ENCODE data around the gene TTC38.
"Not testable (repeated sequence)": the region's sequence is repeated elsewhere in the genome, so short reads cannot be mapped to it uniquely, and the experiment has no call there.

Gene TTC38

DNA sequence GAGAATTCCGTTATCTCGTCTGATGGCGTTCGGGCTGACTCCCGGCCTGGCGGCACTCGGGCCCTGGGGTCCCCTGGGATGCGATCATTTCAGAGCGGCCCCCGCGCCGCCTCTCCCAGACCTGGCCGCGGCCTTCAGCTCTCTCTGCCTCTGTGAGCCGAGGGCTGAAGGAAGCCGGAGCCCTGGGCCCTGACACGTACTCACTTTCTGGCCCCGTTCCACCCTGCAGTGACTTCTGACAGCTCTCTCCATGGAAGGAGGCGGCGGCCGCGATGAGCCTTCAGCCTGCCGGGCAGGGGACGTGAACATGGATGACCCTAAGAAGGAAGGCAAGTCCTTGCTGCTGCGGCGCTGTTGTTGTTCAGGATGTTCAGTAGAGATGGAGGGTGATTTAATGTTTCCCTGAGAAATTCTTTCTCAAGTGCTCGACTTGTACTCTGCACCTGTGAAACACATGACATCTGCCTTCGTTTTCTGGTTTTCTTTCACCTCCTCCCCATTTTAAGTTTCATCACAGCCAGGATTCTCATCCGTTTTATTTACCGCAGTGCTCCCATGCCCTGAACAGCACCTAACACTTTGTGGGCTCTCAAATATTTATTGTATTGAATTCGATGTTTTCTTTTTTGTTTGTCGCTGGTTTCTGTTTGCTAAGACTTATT, 29.5 kb downstream of the TTC38 start:
- DNase-seq, result no peak

DNA sequence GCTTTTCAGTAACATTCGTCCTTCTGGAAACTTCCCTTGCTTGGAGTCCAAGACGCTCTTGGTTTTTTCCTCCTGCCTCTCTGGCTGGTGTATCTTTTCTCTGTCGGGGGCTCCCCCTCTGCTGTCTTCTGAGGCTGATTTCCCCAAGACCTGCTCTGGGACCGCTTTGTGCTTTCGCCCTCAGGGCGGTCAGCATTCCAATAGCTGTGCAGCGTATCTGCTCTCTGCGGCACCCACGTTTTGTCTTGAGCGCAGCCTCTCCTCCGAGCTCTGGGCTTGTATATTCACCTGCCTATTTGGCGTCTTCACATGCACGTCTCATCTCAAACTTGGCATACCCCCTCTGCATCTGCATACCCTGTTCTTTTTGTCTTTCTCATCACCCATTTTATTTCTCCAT, 31.3 kb downstream of the TTC38 start:
- no peak for DNase-seq

DNA sequence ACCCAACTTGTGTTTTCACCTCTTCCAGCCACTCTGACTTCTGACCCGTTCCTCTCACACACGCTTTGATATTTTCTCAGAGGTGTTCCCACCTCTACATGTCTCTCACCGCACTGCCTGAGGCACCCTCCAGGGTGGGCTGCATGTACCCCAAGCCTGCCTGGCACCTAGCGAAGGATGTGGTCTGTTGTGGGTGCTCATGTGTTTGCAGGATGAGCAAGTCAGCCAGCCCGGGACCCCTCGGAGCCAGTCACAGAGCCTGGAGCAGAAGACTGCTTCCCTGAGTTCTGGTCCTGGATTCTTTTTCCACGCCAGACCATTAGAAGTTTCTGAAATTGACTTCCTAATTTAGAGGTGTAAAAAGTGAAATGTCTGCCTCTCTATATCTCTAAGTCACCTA, 32.7 kb downstream of the TTC38 start:
- no peak for DNase-seq

DNA sequence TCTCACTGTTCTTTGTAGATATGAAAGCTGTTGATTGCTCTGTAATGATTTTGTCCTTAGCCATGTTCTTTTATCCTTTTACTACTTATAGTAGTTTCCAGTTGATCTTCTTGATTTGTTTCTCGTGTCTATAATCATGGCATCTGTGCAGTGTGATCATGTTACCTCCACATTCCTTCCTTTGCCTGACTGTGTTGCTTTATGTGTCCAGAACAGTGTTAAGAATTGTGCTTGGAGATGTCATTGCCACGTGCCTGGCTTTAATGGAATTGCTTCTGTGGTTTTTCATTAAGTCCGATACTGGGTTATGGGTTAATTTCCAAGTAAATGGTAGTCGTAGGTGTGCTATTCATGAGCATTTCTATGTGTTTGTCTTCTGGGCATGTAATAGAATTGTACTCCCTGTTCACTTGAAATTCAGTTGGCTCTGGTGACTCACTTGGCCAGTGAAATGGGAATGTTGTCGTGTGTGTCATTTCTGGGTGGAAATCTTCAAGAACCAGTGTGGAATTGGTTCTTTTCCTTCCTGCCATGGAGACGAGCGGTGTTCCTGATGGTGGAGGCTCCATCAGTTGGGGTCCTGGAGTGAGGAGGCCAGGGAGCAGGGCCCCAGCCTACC, 35.6 kb downstream of the TTC38 start:
- DNase-seq, result no peak

DNA sequence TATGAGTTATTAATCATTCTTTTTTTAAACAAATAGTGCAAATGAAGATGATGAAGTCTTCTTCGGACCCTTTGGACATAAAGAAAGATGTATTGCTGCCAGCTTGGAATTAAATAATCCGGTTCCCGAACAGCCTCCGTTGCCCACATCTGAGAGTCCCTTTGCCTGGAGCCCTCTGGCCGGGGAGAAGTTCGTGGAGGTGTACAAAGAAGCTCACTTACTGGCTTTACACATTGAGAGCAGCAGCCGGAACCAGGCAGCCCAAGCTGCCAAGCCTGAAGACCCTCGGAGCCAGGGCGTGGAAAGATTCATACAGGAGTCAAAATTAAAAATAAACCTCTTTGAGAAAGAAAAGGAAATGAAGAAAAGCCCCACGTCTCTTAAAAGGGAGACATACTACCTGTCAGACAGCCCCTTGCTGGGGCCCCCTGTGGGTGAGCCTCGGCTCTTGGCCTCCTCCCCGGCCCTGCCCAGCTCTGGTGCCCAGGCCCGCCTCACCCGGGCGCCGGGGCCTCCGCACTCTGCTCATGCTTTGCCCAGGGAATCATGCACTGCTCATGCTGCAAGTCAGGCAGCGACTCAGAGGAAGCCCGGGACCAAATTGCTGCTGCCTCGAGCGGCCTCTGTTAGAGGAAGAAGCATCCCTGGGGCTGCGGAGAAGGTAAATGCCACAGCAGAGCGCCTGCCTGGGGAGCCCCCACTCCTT, 40.6 kb downstream of the TTC38 start:
- DNase-seq, result no peak

DNA sequence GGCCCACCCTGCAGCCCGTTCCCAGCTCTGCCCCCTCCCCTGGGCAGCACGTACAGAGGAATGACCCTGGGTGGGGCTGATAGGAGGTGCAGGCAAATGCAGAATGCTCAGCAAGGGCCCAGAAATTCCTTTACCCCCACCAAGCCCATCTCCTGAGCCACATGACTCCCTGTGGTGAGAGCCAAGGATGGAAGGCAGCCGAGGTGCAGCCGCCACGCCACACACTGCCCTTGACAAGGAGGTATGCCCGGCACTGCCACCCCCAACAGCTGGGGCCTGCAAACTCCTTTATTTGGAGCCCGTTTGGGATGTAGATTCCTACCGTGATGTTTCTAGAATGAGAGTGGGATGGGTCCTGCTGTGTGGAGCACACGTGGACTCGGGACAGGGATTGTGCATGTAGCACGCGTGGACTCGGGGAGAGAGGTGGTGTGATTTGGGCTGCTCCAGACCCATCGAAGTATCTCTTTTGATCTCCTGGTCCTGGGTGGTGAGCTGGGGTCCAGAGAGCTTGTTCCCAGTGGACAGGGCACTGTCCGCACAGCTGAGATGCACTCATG, 41.8 kb downstream of the TTC38 start:
- no peak for DNase-seq

DNA sequence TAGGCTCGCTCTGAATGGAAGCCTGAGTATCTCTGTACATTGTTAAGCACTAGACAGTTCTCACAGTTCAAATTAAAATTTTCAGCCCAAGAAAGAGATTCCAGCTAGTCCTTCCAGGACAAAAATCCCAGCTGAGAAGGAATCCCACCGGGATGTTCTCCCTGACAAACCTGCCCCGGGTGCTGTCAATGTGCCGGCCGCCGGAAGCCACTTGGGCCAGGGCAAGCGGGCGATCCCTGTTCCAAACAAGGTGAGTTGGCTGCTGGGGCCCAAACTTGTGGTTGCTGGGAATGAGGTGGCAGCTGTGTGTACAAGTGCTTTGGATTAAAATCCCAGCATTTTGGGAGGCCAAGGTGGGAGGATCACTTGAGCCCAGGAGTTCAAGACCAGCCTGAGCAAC, 44.2 kb downstream of the TTC38 start:
- no peak for DNase-seq

DNA sequence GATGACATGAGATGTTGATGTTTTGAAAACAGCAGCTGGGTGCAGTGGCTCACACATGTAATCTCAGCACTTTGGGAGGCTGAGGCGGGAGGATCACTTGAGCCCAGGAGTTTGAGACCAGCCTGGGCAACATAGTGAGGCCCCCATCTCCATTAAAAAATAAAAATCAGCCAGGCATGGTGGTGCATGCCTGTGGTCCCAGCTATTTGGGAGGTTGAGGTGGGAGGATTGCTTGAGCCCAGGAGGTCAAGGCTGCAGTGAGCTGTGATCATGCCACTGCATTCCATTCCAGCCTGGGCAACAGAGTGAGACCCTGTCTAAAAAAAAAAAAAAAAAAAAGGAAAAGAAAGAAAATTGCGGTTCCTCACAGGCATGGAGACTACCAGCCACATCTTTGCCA, 45.0 kb downstream of the TTC38 start:
- DNase-seq, result not testable (repeated sequence)

DNA sequence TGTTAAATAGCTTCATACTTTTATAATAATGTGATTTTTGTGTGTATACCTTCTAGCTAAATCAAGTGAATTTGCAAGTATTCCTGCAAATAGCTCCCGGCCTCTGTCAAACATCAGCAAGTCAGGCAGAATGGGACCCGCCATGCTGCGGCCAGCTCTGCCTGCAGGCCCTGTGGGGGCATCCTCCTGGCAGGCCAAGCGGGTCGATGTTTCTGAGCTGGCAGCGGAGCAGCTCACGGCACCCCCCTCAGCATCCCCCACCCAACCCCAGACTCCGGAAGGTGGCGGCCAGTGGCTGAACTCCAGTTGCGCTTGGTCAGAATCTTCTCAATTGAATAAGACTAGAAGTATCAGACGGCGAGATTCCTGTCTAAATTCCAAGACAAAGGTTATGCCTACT, 48.2 kb downstream of the TTC38 start:
- no peak for DNase-seq

DNA sequence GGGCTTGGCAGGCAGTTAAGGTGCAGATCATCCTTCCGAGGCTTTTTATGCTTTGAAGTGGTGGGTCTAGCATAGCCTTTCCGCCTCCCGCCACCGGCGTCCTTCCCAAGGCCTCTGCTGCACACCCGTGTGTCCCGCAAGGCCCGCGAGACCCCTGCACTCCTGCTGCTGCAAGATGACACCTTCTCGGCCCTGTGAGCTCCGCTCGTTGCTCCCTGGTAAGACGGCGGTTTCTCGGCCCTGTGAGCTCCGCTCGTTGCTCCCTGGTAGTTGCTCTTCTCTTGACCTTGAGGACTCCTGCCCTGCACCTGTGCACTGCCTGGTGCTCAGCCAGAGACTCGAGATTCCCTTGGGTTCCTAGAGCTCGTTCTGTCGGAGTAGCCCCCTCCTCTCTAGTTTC, 49.8 kb downstream of the TTC38 start:
- no peak for DNase-seq

DNA sequence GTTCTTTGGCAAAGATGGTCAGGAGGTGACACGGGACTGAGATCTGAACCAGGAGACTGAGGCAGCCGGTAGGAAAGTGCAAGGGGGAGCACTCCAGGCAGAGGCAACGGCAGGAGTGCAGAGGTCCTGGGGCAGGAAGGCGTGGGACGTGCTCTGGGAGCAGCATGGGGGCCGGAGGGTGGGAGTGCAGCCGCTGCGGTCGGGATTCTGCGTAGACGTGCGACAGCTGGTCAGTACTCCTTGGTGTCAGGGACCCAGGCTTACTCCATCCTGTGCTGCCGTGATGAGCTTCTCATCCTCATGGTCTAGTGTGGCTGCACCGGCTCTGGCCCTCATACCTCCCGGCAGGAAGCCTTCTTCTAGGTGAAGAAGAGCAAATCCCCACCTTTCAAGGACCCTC, 50.8 kb downstream of the TTC38 start:
- no peak for DNase-seq

DNA sequence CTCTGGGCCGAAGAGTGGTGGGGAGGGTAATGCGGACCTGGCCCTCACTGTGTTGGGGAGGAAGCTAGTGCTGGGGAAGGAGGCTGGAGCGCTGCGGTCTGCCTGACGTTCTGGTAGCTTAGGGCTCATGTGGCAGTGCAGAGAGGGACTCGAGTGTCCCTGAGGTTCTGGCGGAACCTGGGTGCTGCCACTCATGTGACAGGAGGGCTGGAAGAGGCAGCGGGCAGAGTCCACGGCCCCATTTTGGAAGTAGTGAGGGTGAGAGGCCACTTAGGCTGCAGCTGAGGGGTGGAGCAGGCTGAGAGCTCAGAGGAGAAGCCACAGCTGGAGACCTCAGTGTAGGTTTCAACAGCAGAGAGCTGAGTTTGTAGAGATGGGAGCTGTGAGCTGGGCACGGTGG, 51.5 kb downstream of the TTC38 start:
- DNase-seq, result no peak

DNA sequence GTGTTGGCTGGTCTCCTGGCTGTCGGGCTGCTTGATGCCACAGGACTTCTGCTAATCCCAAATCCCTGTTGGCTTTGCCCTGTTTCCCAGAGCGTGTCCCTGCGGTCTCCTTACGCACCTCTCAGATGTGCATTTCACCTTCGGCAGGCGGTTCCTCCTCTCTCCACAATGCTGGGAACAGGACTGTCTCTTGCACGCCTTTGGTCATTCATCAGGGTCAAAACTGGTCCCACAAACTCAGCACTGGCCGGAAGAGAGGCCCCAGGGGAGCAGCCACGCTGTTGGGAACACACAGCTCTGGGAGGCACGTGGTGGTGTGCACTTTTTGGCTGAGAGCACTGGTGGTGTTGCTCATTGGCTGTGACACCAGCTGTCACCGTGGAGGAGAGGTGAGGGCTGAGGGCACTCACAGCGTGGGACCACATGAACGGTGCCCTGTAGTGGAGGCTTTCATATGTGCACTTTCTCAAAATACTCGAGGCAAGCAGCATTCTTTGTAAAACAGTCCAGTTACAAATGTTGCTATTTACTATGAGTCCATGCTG, 52.4 kb downstream of the TTC38 start:
- DNase-seq, result no peak

DNA sequence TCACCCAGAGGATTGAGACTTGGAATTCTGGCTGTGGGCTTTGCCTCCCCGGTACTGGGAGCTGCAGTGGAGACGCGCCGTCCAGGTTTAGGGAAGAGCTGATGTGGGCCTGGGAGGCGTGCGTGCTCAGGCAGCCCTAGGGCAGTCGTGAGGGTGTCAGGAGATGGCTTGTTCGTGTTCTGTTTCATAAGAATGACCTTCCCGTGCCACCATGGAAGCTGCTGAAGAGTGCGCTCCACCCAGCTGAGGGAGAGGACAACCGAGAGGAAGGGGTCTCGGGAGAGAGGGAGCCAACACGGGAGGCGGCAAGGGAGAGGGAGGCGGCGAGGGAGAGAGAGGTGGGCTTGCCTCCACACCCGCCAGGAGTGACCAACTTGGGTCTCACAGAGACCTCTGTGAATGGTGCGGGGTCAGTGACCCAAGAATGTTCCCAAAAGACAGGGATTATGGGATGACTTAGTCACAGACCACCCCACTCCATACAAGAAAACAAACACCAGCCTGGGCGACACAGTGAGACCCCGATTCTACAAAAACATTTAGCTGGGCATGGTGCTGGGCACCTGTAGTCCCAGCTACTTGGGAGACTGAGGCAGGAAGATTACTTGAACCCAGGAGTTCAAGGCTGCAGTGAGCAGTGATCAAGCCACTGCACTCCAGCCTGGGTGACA, 53.0 kb downstream of the TTC38 start:
- no peak for DNase-seq

DNA sequence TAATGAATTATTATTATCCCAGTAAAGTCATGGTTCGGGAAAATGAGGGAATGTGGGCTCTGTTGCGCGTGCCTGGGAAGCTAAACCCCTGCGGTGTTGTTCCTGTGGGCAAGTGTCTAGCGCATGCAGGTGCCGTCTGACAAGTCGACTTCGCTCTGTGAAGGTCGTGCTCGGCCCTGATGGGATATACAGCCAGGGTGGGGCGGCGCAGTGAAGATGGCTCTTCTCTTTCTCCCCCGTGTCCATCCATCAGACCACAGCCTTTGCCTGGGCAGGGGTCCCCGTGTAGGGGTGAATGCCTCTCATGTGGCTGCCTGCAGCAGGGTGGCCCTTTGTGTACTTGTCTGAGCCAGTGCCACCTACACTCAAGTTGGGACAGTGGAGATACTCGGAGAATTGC, 54.9 kb downstream of the TTC38 start:
- no peak for DNase-seq

DNA sequence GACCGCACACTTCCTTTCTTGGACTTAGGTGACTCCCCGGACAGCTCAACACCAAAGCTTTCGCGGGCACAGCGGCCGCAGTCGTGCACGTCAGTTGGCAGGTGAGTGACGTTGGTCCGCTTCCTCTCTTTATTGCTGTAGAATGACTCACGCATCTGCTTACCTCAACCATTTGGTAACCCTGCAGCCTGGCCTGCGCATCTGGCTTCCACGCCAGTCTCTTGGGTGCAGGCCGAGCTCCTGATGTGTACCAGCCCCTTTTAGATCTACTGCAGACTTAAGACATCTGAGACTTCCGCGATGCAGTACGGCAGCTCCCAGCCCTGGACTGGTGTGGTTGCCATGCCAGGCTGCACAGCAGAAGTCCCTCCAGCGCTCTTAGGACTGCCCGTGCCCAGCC, 55.4 kb downstream of the TTC38 start:
- no peak for DNase-seq

DNA sequence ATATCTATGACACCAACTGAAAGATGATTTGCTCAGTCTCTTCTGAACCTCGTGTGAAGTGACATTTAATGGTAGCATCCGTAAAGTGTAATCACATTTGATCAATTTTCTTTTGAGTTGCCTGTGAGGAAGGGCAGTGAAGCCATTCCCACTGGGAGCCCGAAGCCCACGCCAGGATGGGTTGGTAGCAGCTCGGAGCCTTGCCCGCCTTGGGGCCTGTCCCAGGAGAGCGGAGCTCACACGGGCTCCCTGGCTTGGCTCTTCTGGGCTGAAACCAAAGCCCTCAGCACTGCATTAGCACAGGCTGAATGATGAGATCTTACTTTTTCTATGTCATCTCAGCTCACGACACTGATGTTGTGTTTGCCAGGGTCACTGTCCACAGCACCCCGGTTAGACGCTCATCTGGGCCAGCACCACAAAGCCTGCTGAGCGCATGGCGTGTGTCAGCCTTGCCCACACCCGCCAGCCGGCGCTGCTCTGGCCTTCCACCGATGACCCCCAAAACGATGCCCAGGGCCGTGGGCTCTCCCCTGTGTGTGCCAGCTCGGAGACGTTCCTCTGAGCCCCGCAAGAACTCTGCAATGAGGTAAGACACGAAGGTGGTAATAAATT, 58.4 kb downstream of the TTC38 start:
- no peak for DNase-seq

DNA sequence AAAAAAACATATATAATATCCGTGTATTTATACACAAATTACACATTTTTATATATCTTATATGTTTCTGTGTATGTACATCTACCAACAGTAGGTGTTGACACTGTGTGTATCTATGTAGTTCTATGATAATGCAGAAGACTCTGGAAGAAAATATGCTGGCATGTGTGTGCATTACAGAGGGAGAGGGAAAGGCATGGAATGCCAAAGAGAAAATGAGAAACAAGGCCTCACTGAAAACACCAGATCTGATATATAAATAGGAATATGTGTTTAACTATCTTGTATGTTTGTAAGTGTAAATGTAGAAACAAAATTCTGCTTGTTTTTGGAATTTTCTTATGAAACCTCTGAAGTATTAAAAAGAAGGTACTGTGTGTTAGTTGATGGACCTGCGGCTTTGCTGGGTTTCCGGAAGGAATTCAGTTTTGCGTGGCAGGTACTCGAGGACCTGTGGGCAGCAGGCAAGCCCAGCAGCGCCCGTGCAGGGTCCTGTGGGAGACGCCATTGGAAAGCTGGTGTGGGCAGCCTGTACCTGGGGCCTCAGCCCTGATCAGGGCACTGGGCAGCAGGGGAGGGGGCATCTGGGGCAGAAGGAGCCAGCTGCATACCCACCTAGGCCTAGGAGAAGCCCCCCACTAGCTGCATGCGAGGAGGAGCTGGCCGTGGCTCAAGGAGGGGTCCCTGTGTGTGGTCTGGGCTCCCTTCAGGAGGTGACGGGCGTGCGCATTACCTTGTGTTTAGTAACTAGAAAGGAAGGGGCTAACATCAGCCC, 60.1 kb downstream of the TTC38 start:
- DNase-seq, result no peak

DNA sequence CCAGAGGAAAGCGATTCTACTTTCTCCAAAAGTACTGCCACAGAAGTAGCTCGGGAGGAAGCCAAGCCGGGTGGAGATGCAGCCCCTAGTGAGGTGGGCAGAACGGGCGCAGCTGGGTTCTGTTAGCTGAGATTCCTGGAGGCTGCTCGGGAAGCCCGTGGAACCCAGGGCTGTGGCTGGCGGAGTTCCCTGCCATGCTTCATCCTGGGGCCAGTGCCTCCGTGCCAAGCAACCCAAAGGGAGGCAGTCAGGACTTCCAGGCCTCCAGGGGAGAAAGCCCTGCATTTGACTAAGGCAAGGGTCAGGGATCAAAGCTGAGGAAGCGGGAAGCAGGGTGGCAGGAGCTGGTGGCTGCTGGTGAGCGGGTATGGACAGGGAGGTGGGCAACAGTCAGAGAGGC, 61.0 kb downstream of the TTC38 start:
- no peak for DNase-seq

DNA sequence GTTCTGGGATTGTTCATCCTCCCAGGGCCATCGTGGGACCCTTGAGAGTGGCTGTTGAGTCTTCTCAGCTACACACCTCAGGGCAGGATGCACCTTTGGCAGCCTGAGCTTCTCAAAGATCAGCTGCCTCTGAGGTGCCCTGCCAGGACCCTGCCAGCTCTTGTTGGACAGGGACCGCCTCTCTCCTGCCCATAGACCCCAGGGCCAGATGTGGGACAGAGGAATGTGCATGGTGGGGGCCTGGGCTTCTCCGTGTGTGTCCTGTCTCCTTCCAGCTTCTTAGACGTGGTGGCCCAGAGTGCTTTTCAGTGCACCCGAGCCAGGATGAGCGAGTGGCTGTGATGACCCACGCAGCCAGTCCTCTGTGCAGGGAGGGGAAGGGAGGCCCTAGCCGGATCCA, 61.8 kb downstream of the TTC38 start:
- DNase-seq, result no peak

DNA sequence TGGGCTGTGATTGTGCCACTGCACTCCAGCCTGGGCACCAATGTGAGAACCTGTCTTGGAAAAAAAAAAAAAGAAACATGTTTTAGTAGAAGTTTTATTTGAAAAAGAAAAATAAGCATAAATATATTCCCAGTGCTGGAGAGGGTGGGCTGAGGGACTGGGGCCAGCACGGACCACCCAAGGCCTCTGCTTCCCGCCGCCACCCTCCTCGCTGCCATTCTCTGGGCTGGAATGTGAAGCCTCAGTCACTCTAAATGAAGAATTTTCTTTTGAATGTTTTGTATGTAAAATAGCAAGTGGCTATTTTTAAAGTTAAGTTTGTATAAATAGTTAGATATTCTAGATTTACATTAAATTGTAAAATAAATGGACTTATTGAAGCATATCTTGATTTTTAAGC, 62.6 kb downstream of the TTC38 start:
- no peak for DNase-seq

DNA sequence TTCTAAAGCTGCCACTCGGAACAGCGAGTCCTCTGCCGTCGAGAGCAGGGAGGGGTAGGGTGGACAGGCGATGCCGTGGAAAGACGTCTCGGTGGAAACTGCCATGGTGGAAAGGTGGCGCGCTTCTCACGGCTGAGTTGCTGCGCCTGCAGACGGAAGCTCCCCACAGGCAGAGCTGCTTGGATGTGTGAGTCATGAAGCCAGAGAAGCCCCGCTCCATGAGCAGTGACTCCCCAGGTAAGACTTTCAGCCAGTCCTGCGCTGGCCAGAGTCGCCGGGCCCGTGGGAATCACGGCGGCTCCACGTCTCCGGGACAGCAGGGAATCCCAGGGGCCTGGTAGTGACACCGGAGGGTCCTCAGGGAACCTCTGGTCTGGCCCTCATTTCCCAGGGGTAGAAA, 63.7 kb downstream of the TTC38 start:
- DNase-seq, result no peak

Data from 8988T (cell line).